HEK293 (cell line): ENCODE measurements around the gene CIZ1.
A peak's percentile ranks its signal among the peaks of the same experiment; 100 is the strongest.

Source experiments
- CTCF ChIP-seq: fragments of 450-650 bp; formaldehyde crosslinking; IDR thresholded peaks from 2 replicates; pipeline ENCODE4 v1.5.1; 2016; ENCODE audit warnings: missing biosample characterization, missing genetic modification characterization
- HIC1 ChIP-seq: fragments of 450-650 bp; formaldehyde crosslinking; IDR thresholded peaks from 2 replicates; pipeline ENCODE4 v1.5.1; 2016; ENCODE audit warnings: missing biosample characterization, missing genetic modification characterization
- MZF1 ChIP-seq: fragments of 450-650 bp; formaldehyde crosslinking; IDR thresholded peaks from 2 replicates; pipeline ENCODE4 v1.5.1; 2017; ENCODE audit warnings: missing biosample characterization, missing genetic modification characterization, borderline replicate concordance
- PRDM10 ChIP-seq: fragments of 450-650 bp; formaldehyde crosslinking; IDR thresholded peaks from 2 replicates; pipeline ENCODE4 v1.5.1; 2016; ENCODE audit warnings: missing biosample characterization, missing genetic modification characterization
- WT1 ChIP-seq: fragments of 450-650 bp; formaldehyde crosslinking; IDR thresholded peaks from 2 replicates; pipeline ENCODE4 v1.5.1; 2016; ENCODE audit warnings: missing biosample characterization, missing genetic modification characterization
- YY1 ChIP-seq: fragments of 450-650 bp; formaldehyde crosslinking; IDR thresholded peaks from 2 replicates; pipeline ENCODE4 v1.5.1; 2018; ENCODE audit warnings: missing biosample characterization, missing genetic modification characterization
- ZBTB20 ChIP-seq: fragments of 450-650 bp; formaldehyde crosslinking; IDR thresholded peaks from 2 replicates; pipeline ENCODE4 v1.5.1; 2016; ENCODE audit warnings: missing biosample characterization, missing genetic modification characterization
- ZFHX2 ChIP-seq: fragments of 450-650 bp; formaldehyde crosslinking; conservative IDR thresholded peaks from 2 replicates; pipeline ENCODE4 v1.5.1; 2016; ENCODE audit warnings: missing biosample characterization, missing genetic modification characterization
- ZNF121 ChIP-seq: fragments of 450-650 bp; formaldehyde crosslinking; IDR thresholded peaks from 2 replicates; pipeline ENCODE4 v1.5.1; 2016; ENCODE audit warnings: missing biosample characterization, missing genetic modification characterization
- ZNF169 ChIP-seq: fragments of 450-650 bp; formaldehyde crosslinking; IDR thresholded peaks from 2 replicates; pipeline ENCODE4 v1.5.1; 2016; ENCODE audit warnings: missing biosample characterization, missing genetic modification characterization
- ZNF174 ChIP-seq: fragments of 450-650 bp; formaldehyde crosslinking; IDR thresholded peaks from 2 replicates; pipeline ENCODE4 v1.5.0; 2017; ENCODE audit warnings: missing biosample characterization, mild to moderate bottlenecking, missing genetic modification characterization
- ZNF26 ChIP-seq: fragments of 450-650 bp; formaldehyde crosslinking; IDR thresholded peaks from 2 replicates; pipeline ENCODE4 v1.5.1; 2016; ENCODE audit warnings: missing biosample characterization, missing genetic modification characterization
- ZNF292 ChIP-seq: fragments of 450-650 bp; formaldehyde crosslinking; IDR thresholded peaks from 2 replicates; pipeline ENCODE4 v1.5.1; 2016; ENCODE audit warnings: low read depth, missing biosample characterization, missing genetic modification characterization, borderline replicate concordance
- ZNF449 ChIP-seq: fragments of 450-650 bp; formaldehyde crosslinking; IDR thresholded peaks from 2 replicates; pipeline ENCODE4 v1.5.1; 2017; ENCODE audit warnings: missing biosample characterization, mild to moderate bottlenecking, missing genetic modification characterization, moderate library complexity
- ZNF501 ChIP-seq: fragments of 450-650 bp; formaldehyde crosslinking; IDR thresholded peaks from 2 replicates; pipeline ENCODE4 v1.5.1; 2016; ENCODE audit warnings: missing biosample characterization, missing genetic modification characterization
- ZNF518A ChIP-seq: fragments of 450-650 bp; formaldehyde crosslinking; conservative IDR thresholded peaks from 2 replicates; pipeline ENCODE4 v1.5.1; 2016; ENCODE audit warnings: low read depth, missing biosample characterization, missing genetic modification characterization
- ZNF555 ChIP-seq: fragments of 450-650 bp; formaldehyde crosslinking; conservative IDR thresholded peaks from 2 replicates; pipeline ENCODE4 v1.5.1; 2017; ENCODE audit warnings: missing biosample characterization, mild to moderate bottlenecking, missing genetic modification characterization, inconsistent platforms
- ZNF580 ChIP-seq: fragments of 450-650 bp; formaldehyde crosslinking; IDR thresholded peaks from 2 replicates; pipeline ENCODE4 v1.5.1; 2016; ENCODE audit warnings: missing biosample characterization, missing genetic modification characterization
- ZNF600 ChIP-seq: fragments of 450-650 bp; formaldehyde crosslinking; IDR thresholded peaks from 2 replicates; pipeline ENCODE4 v1.5.1; 2016; ENCODE audit warnings: missing biosample characterization, missing genetic modification characterization
- ZNF677 ChIP-seq: fragments of 450-650 bp; IDR thresholded peaks from 2 replicates; pipeline ENCODE4 v1.5.0; 2018; ENCODE audit warnings: missing biosample characterization, mild to moderate bottlenecking, missing genetic modification characterization, moderate library complexity
- ZNF76 ChIP-seq: fragments of 450-650 bp; formaldehyde crosslinking; IDR thresholded peaks from 2 replicates; pipeline ENCODE4; 2016; ENCODE audit warnings: low read depth, missing biosample characterization, missing genetic modification characterization, borderline replicate concordance

The CIZ1 gene

GRCh38 chr9:128203707-128204551 is 12.6 kb upstream of the CIZ1 start (continued):
- TF ChIP-seq MZF1 (tag by site-specific recombination): peak; percentile 45; the same call in 1 of the 2 replicates
- TF ChIP-seq ZNF580 (tag by site-specific recombination): no peak
- TF ChIP-seq WT1 (tag by site-specific recombination): peak; percentile 48; the same call in 1 of the 2 replicates
- TF ChIP-seq ZNF677 (tag by site-specific recombination): no peak
- TF ChIP-seq ZNF169 (tag by site-specific recombination): no peak
- peak; percentile 79 for TF ChIP-seq ZNF449 (tag by site-specific recombination)
- no peak for TF ChIP-seq ZNF555 (tag by site-specific recombination)
- TF ChIP-seq ZNF600 (tag by site-specific recombination): peak; percentile 76
- TF ChIP-seq YY1: peak; percentile 77; the same call in 1 of the 2 replicates
- peak; percentile 60; the same call in 1 of the 2 replicates for TF ChIP-seq ZNF76 (tag by site-specific recombination)
- no peak for TF ChIP-seq ZNF518A (tag by site-specific recombination)
- peak; percentile 88 for TF ChIP-seq PRDM10 (tag by site-specific recombination)
- no peak for TF ChIP-seq ZNF26
- peak; percentile 88; the same call in 1 of the 2 replicates for TF ChIP-seq HIC1 (tag by site-specific recombination)
- TF ChIP-seq ZNF501: no peak
- TF ChIP-seq ZBTB20 (tag by site-specific recombination): peak; percentile 42; the same call in 1 of the 2 replicates
- TF ChIP-seq CTCF (tag by site-specific recombination): 0 out of 2 replicates have a peak, but pooled peaks have one; percentile 44
- TF ChIP-seq ZFHX2 (tag by site-specific recombination): peak; percentile 60
- TF ChIP-seq ZNF174 (tag by site-specific recombination): no peak
- TF ChIP-seq ZNF292: no peak
- TF ChIP-seq ZNF121 (tag by site-specific recombination): no peak
